ES-I3 (cell line): ENCODE results near the gene NRN1.

ENCODE experiments used
- H3K36me3 ChIP-seq: 2 replicates; pipeline ENCODE4 v1.6.1; 2013; ENCODE audit warnings: mild to moderate bottlenecking, low read length, control low read depth, moderate library complexity; ENCODE audit not compliant: insufficient read depth
- H3K4me1 ChIP-seq: 2 replicates; pipeline ENCODE4 v1.6.1; 2013; ENCODE audit warnings: mild to moderate bottlenecking, control low read depth, low read length; ENCODE audit not compliant: insufficient read depth
- H3K9ac ChIP-seq: 2 replicates; pipeline ENCODE4 v1.6.1; 2013; ENCODE audit warnings: low read depth, mild to moderate bottlenecking, low read length, moderate library complexity
- H3K9me3 ChIP-seq: 2 replicates; pipeline ENCODE4 v1.6.1; 2013; ENCODE audit warnings: mild to moderate bottlenecking, low read length, moderate library complexity; ENCODE audit not compliant: control insufficient read depth, insufficient read depth

The NRN1 gene

GRCh38 chr6:5996714-5997419 is 9.9 kb downstream of the NRN1 start:
- Histone ChIP-seq H3K36me3 (no peaks in the 10 kb centered on the region), H3K4me1 (peaks cover 19% of the 10 kb centered on the region), H3K9ac (peak overlapping the region; percentile 59; the same call in 1 of the 2 replicates), H3K9me3 (no peaks in the 10 kb centered on the region)

GRCh38 chr6:5995949-5996713 is 10.6 kb downstream of the NRN1 start:
- Histone ChIP-seq H3K9me3 (no peaks in the 10 kb centered on the region), H3K4me1 (peaks cover 13% of the 10 kb centered on the region), H3K36me3 (no peaks in the 10 kb centered on the region), H3K9ac (peak overlapping the region; percentile 59; the same call in 1 of the 2 replicates)

GRCh38 chr6:5995658-5995948 is 11.1 kb downstream of the NRN1 start:
- Histone ChIP-seq H3K36me3 (no peaks in the 10 kb centered on the region), H3K9me3 (no peaks in the 10 kb centered on the region), H3K4me1 (peaks cover 12% of the 10 kb centered on the region), H3K9ac (peak overlapping the region; percentile 50; the same call in 1 of the 2 replicates)

GRCh38 chr6:5994999-5995657 is 11.6 kb downstream of the NRN1 start:
- no peaks in the 10 kb centered on the region for H3K36me3 ChIP-seq
- peaks cover 12% of the 10 kb centered on the region for H3K4me1 ChIP-seq
- H3K9ac ChIP-seq = peak overlapping the region; percentile 34; the same call in 1 of the 2 replicates
- no peaks in the 10 kb centered on the region for H3K9me3 ChIP-seq

GRCh38 chr6:5994234-5994998 is 12.3 kb downstream of the NRN1 start:
- H3K4me1 ChIP-seq = peaks cover 12% of the 10 kb centered on the region

GRCh38 chr6:5992551-5993225 is 14.0 kb downstream of the NRN1 start:
- Histone ChIP-seq H3K4me1 (peaks cover 6% of the 10 kb centered on the region; the same call in 1 of the 2 replicates), H3K9ac (peak overlapping the region; percentile 25; the same call in 1 of the 2 replicates), H3K9me3 (no peaks in the 10 kb centered on the region), H3K36me3 (no peaks in the 10 kb centered on the region)

More at GRCh38 chr6:5994234-5994998, 12.3 kb downstream of the NRN1 start:
- Histone ChIP-seq H3K9ac (peak overlapping the region; percentile 34; the same call in 1 of the 2 replicates), H3K36me3 (no peaks in the 10 kb centered on the region), H3K9me3 (no peaks in the 10 kb centered on the region)

- no peaks in the 10 kb centered on the region for H3K9me3 ChIP-seq
- H3K9ac ChIP-seq = no peak overlapping the region
- H3K36me3 ChIP-seq = no peaks in the 10 kb centered on the region
- H3K4me1 ChIP-seq = peaks cover 6% of the 10 kb centered on the region; the same call in 1 of the 2 replicates
These were observed 15.9 kb downstream of the NRN1 start for GRCh38 chr6:5990786-5991185.

- Histone ChIP-seq H3K4me1 (0 out of 2 replicates have a peak, but pooled peaks cover 6% of the 10 kb centered on the region), H3K9ac (no peak overlapping the region), H3K36me3 (no peaks in the 10 kb centered on the region), H3K9me3 (no peaks in the 10 kb centered on the region)
These were observed 17.5 kb downstream of the NRN1 start for GRCh38 chr6:5989141-5989723.

- H3K36me3 ChIP-seq = no peaks in the 10 kb centered on the region
- H3K9me3 ChIP-seq = no peaks in the 10 kb centered on the region
- H3K4me1 ChIP-seq = no peaks in the 10 kb centered on the region
- no peak overlapping the region for H3K9ac ChIP-seq
These were observed 19.9 kb downstream of the NRN1 start for GRCh38 chr6:5986861-5987260.

GRCh38 chr6:5984150-5985089 is 22.3 kb downstream of the NRN1 start:
- Histone ChIP-seq H3K9me3 (no peaks in the 10 kb centered on the region), H3K4me1 (no peaks in the 10 kb centered on the region), H3K36me3 (no peaks in the 10 kb centered on the region), H3K9ac (no peak overlapping the region)

GRCh38 chr6:5981126-5982026 is 25.3 kb downstream of the NRN1 start:
- Histone ChIP-seq H3K4me1 (no peaks in the 10 kb centered on the region), H3K9ac (no peak overlapping the region), H3K36me3 (no peaks in the 10 kb centered on the region), H3K9me3 (no peaks in the 10 kb centered on the region)
